ENCODE results near the gene IGFALS.

The IGFALS gene

DNA sequence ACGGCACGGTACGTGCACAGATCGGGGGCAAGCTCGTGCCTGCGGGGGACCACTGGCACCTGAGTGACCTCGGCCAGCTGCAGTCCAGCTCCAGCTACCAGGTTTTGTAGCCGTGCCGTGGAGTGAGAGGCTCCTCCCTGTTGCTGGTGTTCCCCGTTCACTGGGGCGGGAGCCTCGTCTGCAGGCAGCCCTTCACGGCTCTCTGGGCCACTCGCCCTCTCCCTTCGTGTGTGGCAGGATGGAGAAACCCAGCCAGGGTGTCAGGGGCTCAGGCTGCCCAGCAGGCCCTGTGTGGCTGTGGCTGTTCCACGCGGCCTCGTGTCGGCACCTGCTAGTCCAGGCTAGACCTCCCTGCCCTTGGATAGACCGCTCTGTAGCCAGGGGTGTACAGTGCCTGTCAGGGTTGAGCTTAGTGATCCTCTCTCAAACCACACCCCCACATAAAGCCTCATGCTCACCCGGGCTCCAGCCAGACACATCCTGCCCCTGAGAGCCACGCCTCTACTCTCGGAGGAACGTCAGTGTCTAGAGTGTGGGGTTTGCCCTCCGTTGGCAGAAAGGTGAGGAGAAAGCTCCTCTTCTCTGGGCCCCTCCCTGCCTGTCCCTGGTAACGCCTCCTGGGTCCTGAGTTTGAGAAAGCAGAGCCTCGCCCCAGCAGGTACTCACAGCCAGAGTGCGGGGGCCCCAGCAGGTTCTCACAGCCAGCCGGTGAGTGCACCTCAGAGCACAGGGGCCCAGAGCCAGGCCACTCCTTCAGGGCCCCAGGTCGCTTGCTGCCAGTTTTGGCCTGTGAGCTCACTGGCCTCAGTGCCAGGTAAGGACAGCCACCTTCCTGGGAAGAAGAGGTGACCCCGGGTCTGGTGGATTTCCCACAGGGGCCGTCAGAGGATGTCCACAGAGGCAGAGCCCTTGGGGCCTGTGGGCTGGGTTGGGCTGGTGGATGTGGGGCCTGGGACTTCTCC, 49.8 kb downstream of the IGFALS start:
- no peak for DNase-seq (ENCODE audit: low spot score)

DNA sequence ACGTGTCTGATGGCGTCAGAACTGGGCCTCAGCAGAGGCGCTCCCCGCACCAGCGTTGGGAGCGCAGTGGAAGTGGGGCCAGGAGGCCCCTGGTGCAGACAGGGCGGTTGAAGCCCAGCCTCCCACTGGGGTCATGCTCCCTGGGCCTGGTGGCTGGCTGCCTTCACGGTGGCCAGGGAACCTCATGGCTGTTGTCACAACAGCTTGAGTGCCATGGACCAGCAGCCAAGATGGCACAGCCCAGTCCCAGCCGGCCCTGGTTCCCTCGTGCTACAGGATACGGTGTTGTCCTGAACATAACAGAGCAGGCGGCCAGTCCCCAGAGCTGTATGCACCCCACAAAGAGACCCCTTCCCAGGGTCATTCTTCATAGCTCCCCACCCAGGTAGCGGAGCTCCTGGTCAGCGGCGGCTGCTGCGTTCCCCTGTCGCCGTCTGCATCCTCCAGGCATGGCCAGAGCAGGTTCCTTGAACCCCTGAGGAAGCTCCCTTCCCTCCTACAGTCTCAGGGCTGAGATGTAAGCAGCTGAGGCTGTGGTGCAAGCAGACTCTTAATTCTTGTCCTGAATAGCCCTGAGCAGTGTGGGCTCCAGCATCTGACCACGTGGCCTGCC, 51.8 kb downstream of the IGFALS start:
- no peak for DNase-seq (ENCODE audit: low spot score)

GRCh38 chr16:1740781-1741490, 52.6 kb downstream of the IGFALS start:
- no peak for DNase-seq (ENCODE audit: low spot score)

All from SW480 (cell line).